ENCODE data around the gene PPP1R1B. TPM values are rescaled to one million over a fixed set of nuclear protein-coding genes. Genes with fewer than 3 reads are reported as not detected.

PPP1R1B gene
- total and polyA plus RNA-seq, 9 of the 15 experiments (the other 6 are each of a cell fraction or from before 2014, with no cell fraction given): 0.07 to 0.18 (median 0.10) TPM; not detected in 4

DNA sequence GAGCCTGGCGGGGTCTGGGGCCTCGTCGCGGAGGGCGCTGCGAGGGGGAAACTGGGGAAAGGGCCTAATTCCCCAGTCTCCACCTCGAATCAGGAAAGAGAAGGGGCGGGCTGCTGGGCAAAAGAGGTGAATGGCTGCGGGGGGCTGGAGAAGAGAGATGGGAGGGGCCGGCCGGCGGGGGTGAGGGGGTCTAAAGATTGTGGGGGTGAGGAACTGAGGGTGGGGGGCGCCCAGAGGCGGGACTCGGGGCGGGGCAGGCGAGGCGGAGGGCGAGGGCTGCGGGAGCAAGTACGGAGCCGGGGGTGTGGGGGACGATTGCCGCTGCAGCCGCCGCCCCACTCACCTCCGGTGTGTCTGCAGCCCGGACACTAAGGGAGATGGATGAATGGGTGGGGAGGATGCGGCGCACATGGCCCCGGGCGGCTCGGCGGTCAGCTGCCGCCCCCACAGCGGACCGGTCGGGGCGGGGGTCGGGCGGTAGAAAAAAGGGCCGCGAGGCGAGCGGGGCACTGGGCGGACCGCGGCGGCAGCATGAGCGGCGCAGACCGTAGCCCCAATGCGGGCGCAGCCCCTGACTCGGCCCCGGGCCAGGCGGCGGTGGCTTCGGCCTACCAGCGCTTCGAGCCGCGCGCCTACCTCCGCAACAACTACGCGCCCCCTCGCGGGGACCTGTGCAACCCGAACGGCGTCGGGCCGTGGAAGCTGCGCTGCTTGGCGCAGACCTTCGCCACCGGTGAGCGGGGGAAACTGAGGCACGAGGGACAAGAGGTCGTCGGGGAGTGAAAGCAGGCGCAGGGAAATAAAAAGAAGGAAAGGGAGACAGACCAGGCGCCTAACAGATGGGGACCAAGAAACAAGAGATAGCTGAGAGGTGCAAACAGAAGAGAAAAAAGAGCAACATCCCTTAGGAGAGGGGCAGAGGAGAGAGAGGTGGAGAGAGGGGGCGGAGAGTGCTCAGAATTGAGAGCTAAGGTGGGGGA, 41.5 kb downstream of the PPP1R1B start, which contains the start of gene PNMT (continued):
- TF ChIP-seq ZNF197 (CRISPR knock-in tag; IDR thresholded peaks at IDR 0.05; ENCODE audit: low read depth) (no peak), ZNF444 (CRISPR knock-in tag; IDR thresholded peaks at IDR 0.05) (no peak), PHB (CRISPR knock-in tag; IDR thresholded peaks at IDR 0.05) (no peak), PML (IDR thresholded peaks at IDR 0.05; ENCODE audit: low read length) (peak; percentile 41; the same call in 1 of the 2 replicates), PHF8 (IDR thresholded peaks at IDR 0.05; ENCODE audit: borderline replicate concordance, low read length) (peak; percentile 62; the same call in 1 of the 2 replicates), HDAC3 (IDR thresholded peaks at IDR 0.05; ENCODE audit: borderline replicate concordance, partially characterized antibody) (no peak), ESRRB (CRISPR knock-in tag; IDR thresholded peaks at IDR 0.05; ENCODE audit: borderline replicate concordance) (no peak), CREB1 (IDR thresholded peaks at IDR 0.05) (no peak), CREB1 (CRISPR knock-in tag; IDR thresholded peaks at IDR 0.05) (peak; percentile 29; the same call in 1 of the 2 replicates), GABPA (tag; conservative IDR thresholded peaks at IDR 0.05; ENCODE audit: low read depth) (0 out of 2 replicates have a peak, but pooled peaks have one; percentile 6), U2AF1 (optimal IDR thresholded peaks at IDR 0.05; ENCODE audit: low read depth, low read length) (peak; percentile 87), RBBP5 (IDR thresholded peaks at IDR 0.05; ENCODE audit: borderline replicate concordance, insufficient read depth, low read length, poor library complexity, severe bottlenecking) (peak; percentile 50), CREM (IDR thresholded peaks at IDR 0.05; ENCODE audit: low read depth) (peak; percentile 80; the same call in 1 of the 2 replicates), SMARCC2 (IDR thresholded peaks at IDR 0.05; ENCODE audit: low read depth) (no peak; the same call in 1 of the 2 replicates), NR1H2 (CRISPR knock-in tag; IDR thresholded peaks at IDR 0.05) (no peak), ZNF134 (CRISPR knock-in tag; conservative IDR thresholded peaks at IDR 0.05) (no peak), ATF1 (CRISPR knock-in tag; IDR thresholded peaks at IDR 0.05) (peak; percentile 52), ATF1 (tag; IDR thresholded peaks at IDR 0.05) (peak; percentile 73), ZNF507 (tag; conservative IDR thresholded peaks at IDR 0.05) (no peak), PCBP1 (IDR thresholded peaks at IDR 0.05; ENCODE audit: low read depth, low read length, poor library complexity, severe bottlenecking) (peak; percentile 63), HIVEP1 (CRISPR knock-in tag; IDR thresholded peaks at IDR 0.05) (no peak), XRCC5 (IDR thresholded peaks at IDR 0.05; ENCODE audit: low read depth, low read length) (peak; percentile 83), ZSCAN29 (IDR thresholded peaks at IDR 0.05) (no peak), DDX20 (tag; IDR thresholded peaks at IDR 0.05; ENCODE audit: low read depth) (no peak)
- TF ChIP-seq, protein P1, sequence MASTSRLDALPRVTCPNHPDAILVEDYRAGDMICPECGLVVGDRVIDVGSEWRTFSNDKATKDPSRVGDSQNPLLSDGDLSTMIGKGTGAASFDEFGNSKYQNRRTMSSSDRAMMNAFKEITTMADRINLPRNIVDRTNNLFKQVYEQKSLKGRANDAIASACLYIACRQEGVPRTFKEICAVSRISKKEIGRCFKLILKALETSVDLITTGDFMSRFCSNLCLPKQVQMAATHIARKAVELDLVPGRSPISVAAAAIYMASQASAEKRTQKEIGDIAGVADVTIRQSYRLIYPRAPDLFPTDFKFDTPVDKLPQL (IDR thresholded peaks at IDR 0.05; ENCODE audit: extremely low read depth, insufficient read length): no peak
- TF ChIP-seq, protein P2, sequence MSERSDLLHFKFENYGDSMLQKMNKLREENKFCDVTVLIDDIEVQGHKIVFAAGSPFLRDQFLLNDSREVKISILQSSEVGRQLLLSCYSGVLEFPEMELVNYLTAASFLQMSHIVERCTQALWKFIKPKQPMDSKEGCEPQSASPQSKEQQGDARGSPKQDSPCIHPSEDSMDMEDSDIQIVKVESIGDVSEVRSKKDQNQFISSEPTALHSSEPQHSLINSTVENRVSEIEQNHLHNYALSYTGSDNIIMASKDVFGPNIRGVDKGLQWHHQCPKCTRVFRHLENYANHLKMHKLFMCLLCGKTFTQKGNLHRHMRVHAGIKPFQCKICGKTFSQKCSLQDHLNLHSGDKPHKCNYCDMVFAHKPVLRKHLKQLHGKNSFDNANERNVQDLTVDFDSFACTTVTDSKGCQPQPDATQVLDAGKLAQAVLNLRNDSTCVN (CRISPR knock-in tag; IDR thresholded peaks at IDR 0.05): peak; percentile 76
